Activated CD4-positive, alpha-beta T cell treated with anti-CD3 and anti-CD28 coated beads for 36 hours (primary cell): ENCODE results near the gene LMLN. TPM values are rescaled to one million over a fixed set of nuclear protein-coding genes. Genes with fewer than 3 reads are reported as not detected.
"Not testable (repeated sequence)": the region's sequence is repeated elsewhere in the genome, so short reads cannot be mapped to it uniquely, and the experiment has no call there.

Source experiments
- ATAC-seq: fragments of 200-7000 bp; cut with Tn5 transposase; one replicate; pipeline ENCODE4 v1.10.0; 2021; ENCODE audit warnings: mild to moderate bottlenecking, moderate library complexity
- CTCF ChIA-PET: fragments of 350-600 bp; sonication (Branson Sonifier 250); formaldehyde crosslinking; loops from one replicate; lab custom pipeline; 2021; ENCODE audit warnings: antibody characterized with exemption; lab: Charles Lee
- POLR2A ChIA-PET: fragments of 350-600 bp; sonication (Branson Sonifier 250); formaldehyde crosslinking; loops from one replicate; lab custom pipeline; 2021; ENCODE audit warnings: antibody characterized with exemption, inconsistent platforms; lab: Charles Lee
- DNase-seq: peaks from one replicate; pipeline ENCODE4 v3.0.0-alpha.2; 2020
- H3K27ac Mint-ChIP-seq: one replicate; pipeline ENCODE4 v1.8.0; 2021; ENCODE audit warnings: mixed read lengths
- H3K27me3 Mint-ChIP-seq: one replicate; pipeline ENCODE4 v1.8.0; 2021; ENCODE audit warnings: mixed read lengths
- H3K36me3 Mint-ChIP-seq: one replicate; pipeline ENCODE4 v1.8.0; 2021; ENCODE audit warnings: low read depth, mixed read lengths
- H3K4me1 Mint-ChIP-seq: one replicate; pipeline ENCODE4 v1.8.0; 2021; ENCODE audit warnings: mixed read lengths
- H3K4me3 Mint-ChIP-seq: one replicate; pipeline ENCODE4 v1.8.0; 2021; ENCODE audit warnings: mild to moderate bottlenecking, moderate library complexity, mixed read lengths
- H3K9me3 Mint-ChIP-seq: one replicate; pipeline ENCODE4 v1.8.0; 2021; ENCODE audit warnings: low read depth, mixed read lengths
- intact Hi-C, 2 experiments: fragments of 100-400 bp; cut with DNase I in 1 of 2; cut with micrococcal nuclease in 1 of 2; formaldehyde crosslinking; loops; one replicate each; pipeline versions ENCODE4 v1.14.2 to v1.15.1; 2022 to 2024; cut with DNase I, micrococcal nuclease
- total RNA-seq, 2 experiments: library from RNA; stranded (reverse); gene quantifications; one replicate each; pipeline ENCODE4 v1.2.3, GENCODE V29; 2021

The LMLN gene
- total RNA-seq, 2 experiments from 2014 or later = 4.3 to 7.7 TPM

DNA sequence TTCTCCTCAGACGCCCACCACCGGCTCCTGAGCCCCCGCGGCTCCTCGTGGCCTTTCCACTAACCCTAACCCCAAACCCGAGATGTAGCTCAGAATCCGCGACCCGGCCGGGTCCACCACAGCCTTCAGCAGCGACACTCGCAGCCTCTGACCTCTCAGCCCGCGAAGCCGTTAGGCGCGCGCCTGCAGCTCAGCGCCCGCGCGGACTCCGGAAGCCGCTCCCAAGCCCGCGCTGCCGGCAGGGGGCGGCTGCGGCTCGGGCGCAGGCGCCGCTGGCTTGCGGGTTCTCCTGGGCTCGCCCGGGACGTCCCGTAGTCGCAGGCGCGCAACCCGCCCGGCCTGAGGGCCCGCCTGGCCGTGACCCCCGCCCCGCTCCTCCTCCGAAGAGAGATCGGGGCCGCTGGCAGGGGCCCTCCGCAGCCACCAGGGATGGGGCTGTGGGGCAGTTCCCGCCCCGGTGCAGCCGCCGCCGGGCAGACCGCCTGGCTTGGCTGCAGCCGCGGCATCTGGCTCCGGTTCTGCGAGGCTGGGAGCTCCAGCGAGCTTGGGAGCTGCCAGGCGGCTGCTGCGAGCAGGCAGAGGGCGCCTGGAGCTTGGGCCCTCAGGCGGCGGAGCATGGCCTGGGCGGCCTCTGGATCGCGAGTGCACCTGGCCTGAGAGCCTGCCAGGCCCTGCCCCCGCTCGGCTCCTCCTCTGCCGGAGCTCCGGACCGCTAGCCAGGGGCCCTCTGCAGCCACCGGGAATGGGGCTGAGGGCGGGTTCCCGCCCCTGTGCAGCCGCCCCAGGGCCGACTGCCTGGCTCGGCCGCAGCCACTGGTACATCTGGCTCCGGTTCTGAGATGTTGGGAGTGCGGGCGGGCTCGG is 120.7 kb downstream of the LMLN start:
- Mint-ChIP-seq H3K4me1 (peaks cover 21% of the 10 kb centered on the region), H3K9me3 (no peaks in the 10 kb centered on the region), H3K4me3 (peak overlapping the region; percentile 85), H3K27me3 (peaks cover 40% of the 10 kb centered on the region), H3K27ac (peak overlapping the region; percentile 93), H3K36me3 (peaks cover 5% of the 10 kb centered on the region)
- DNase-seq (peak; percentile 90), ATAC-seq (peak; percentile 80)
- ChIA-PET CTCF (interaction anchor here (0.7 to 2.6 kb wide), 17 partner anchors 8 to 368 kb away, joined by 3 to 24 read pairs (median 4); no protein-coding TSS in a partner anchor), POLR2A (interaction anchor here (0.6 to 1.8 kb wide), 8 partner anchors 9 to 202 kb away, joined by 3 to 7 read pairs (median 3); partner anchors contain the start of gene RPL35A)
- intact Hi-C loops = loop anchor here (1.0 to 5.0 kb wide), 8 partner anchors 8 to 525 kb away; partner anchors contain the start of genes BDH1 (in 1 of the 2), LMLN (in 1 of the 2) and RPL35A (in 1 of the 2)

DNA sequence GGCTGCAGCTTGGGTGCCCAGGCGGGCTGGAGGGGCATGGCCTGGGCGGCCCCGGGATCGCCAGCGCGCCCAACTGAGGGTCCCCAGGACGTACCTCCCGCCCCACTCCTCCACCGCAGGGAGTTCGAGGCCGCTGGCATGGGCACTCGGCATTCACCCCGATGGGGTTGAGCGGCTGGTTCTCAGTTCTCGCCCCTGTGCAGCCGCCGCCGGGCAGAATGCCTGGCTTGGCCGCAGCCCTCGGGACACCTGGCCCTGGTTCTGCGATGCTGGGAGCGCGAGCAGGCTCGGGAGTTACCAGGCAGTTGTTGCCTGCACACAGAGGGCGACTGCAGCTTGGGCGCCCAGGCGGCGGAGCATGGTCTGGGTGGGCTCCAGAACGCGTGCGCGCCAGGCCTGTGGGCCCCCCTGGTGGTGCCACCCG is 121.4 kb downstream of the LMLN start:
- CTCF ChIA-PET = interaction anchor here (0.7 to 2.6 kb wide), 9 partner anchors 9 to 369 kb away, joined by 3 to 24 read pairs (median 7); no protein-coding TSS in a partner anchor
- H3K36me3 Mint-ChIP-seq = no peaks in the 10 kb centered on the region
- DNase-seq (no peak), ATAC-seq (no peak)
- no peak overlapping the region for H3K27ac Mint-ChIP-seq
- H3K4me3 Mint-ChIP-seq = peak overlapping the region; percentile 30
- H3K27me3 Mint-ChIP-seq = peaks cover 40% of the 10 kb centered on the region
- H3K4me1 Mint-ChIP-seq = peaks cover 16% of the 10 kb centered on the region
- H3K9me3 Mint-ChIP-seq = no peaks in the 10 kb centered on the region
- POLR2A ChIA-PET = interaction anchor here (0.6 to 0.9 kb wide), 3 partner anchors 9 to 129 kb away, joined by 3 read pairs; no protein-coding TSS in a partner anchor
- intact Hi-C loops = loop anchor here in 1 of 2 experiments (5.0 kb wide), 1 partner anchor 34 kb away; no protein-coding TSS in a partner anchor

DNA sequence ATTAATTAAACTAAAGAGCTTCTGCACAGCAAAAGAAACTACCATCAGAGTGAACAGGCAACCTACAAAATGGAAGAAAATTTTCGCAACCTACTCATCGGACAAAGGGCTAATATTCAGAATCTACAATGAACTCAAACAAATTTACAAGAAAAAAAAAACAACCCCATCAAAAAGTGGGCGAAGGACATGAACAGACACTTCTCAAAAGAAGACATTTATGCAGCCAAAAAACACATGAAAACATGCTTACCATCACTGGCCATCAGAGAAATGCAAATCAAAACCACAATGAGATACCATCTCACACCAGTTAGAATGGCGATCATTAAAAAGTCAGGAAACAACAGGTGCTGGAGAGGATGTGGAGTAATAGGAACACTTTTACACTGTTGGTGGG is 122.2 kb downstream of the LMLN start:
- intact Hi-C loops = loop anchor here in 1 of 2 experiments (5.0 kb wide), 1 partner anchor 35 kb away; no protein-coding TSS in a partner anchor
- POLR2A ChIA-PET = interaction anchor here (0.7 kb wide), 1 partner anchor 10 kb away, joined by 3 read pairs; no protein-coding TSS in a partner anchor
- DNase-seq, ATAC-seq, H3K9me3 Mint-ChIP-seq, H3K27ac Mint-ChIP-seq, H3K36me3 Mint-ChIP-seq, H3K4me1 Mint-ChIP-seq: not testable (repeated sequence)
- CTCF ChIA-PET = interaction anchor here (2.6 kb wide), 1 partner anchor 32 kb away, joined by 13 read pairs; no protein-coding TSS in a partner anchor
- Mint-ChIP-seq H3K4me3 (peak overlapping the region; percentile 30), H3K27me3 (peaks cover 44% of the 10 kb centered on the region)

DNA sequence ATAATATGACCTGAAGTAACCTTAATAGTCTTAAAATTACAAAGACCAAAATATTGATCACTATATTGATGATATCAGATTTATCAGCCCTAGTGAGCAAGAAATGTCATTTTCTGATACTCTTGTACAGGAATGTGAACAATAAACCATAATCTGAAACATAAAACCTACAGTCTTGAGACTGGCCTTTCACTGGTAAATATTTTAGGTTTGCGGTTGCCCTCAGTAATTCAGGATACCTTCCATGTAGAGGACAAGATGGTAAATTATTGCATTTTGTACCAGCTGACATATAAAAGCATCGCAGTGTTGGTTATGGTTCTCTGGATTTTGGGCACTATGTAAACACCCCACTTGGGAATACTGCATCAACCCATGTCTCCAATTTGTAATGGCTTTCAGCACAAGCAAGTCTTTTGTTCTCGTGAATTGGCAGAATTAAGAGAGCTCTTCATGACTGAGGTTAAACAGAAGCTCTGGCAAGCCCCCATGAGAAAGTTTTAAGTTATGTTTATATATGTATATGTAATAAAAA is 128.5 kb downstream of the LMLN start:
- Mint-ChIP-seq H3K4me3 (no peak overlapping the region), H3K4me1 (peaks cover 2% of the 10 kb centered on the region), H3K27ac (no peak overlapping the region), H3K36me3 (peaks cover 4% of the 10 kb centered on the region), H3K9me3 (no peaks in the 10 kb centered on the region), H3K27me3 (peaks cover 58% of the 10 kb centered on the region)
- no peak for DNase-seq
- intact Hi-C loops = no loop called here
- no peak for ATAC-seq
- ChIA-PET POLR2A (no interaction called here), CTCF (interaction anchor here (1.5 kb wide), 1 partner anchor 8 kb away, joined by 5 read pairs; no protein-coding TSS in a partner anchor)

DNA sequence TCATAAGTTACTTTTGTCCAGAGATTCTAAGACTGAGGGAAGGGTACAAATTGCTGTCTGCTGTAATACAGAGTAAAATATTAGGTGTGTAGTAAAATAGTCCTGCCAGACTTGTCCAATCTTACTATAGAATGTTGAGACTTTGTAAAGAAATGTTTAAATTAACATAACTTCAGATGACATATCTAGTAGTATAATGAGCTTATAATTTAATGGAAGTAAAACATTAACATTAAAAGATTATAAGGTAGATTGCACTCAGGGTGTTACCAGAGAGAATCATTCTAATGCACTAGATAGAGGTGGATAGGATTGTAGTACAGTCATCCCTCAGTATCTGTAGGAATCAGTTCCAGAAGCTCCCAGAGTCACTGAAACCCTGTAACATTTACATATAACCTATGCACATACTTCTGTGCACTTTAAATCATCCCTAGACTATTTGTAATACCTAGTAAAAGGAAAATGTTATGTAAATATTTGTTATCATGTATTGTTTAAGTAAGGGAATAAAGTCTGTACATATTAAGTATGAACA is 130.8 kb downstream of the LMLN start:
- H3K9me3 Mint-ChIP-seq = no peaks in the 10 kb centered on the region
- peaks cover 42% of the 10 kb centered on the region for H3K27me3 Mint-ChIP-seq

GRCh38 chr3:198092276-198092675 is 132.3 kb downstream of the LMLN start:
- ChIA-PET CTCF (interaction anchor here (1.5 kb wide), 1 partner anchor 12 kb away, joined by 4 read pairs; no protein-coding TSS in a partner anchor), POLR2A (no interaction called here)
- intact Hi-C loops = no loop called here
- Mint-ChIP-seq H3K4me1 (peaks cover 2% of the 10 kb centered on the region), H3K36me3 (peaks cover 4% of the 10 kb centered on the region), H3K4me3 (no peak overlapping the region), H3K27me3 (peaks cover 33% of the 10 kb centered on the region), H3K27ac (no peak overlapping the region), H3K9me3 (peaks cover 7% of the 10 kb centered on the region)
- ATAC-seq (no peak), DNase-seq (no peak)

More for the DNA sequence above, 130.8 kb downstream of the LMLN start:
- peaks cover 4% of the 10 kb centered on the region for H3K36me3 Mint-ChIP-seq
- ChIA-PET POLR2A (no interaction called here), CTCF (interaction anchor here (0.9 to 1.5 kb wide), 3 partner anchors 10 to 11 kb away, joined by 3 to 4 read pairs (median 4); no protein-coding TSS in a partner anchor)
- H3K4me3 Mint-ChIP-seq = no peak overlapping the region
- H3K4me1 Mint-ChIP-seq = peaks cover 2% of the 10 kb centered on the region
- H3K27ac Mint-ChIP-seq = no peak overlapping the region
- intact Hi-C loops = no loop called here
- ATAC-seq (no peak), DNase-seq (no peak)

- peaks cover 4% of the 10 kb centered on the region for H3K36me3 Mint-ChIP-seq
- H3K27me3 Mint-ChIP-seq = peaks cover 26% of the 10 kb centered on the region
- no peak overlapping the region for H3K4me3 Mint-ChIP-seq
- CTCF ChIA-PET = no interaction called here
- intact Hi-C loops = no loop called here
- peaks cover 2% of the 10 kb centered on the region for H3K4me1 Mint-ChIP-seq
- ATAC-seq = no peak
- no peak overlapping the region for H3K27ac Mint-ChIP-seq
- POLR2A ChIA-PET = no interaction called here
- no peak for DNase-seq
- peaks cover 9% of the 10 kb centered on the region for H3K9me3 Mint-ChIP-seq
Observed at GRCh38 chr3:198093112-198093679, 133.2 kb downstream of the LMLN start.

Other genes with a start within 250 kb of the LMLN start
- gene RUBCN, start 223.3 kb upstream of the LMLN start, total RNA-seq = 10 to 100 TPM; 22.7 to 23.4 TPM
- gene FYTTD1, start 210.3 kb upstream of the LMLN start, total RNA-seq = 10 to 100 TPM; 20.7 to 25.6 TPM
- 10 to 100 TPM; 43.6 to 77.5 TPM for gene LRCH3, start 169.0 kb upstream of the LMLN start, total RNA-seq
- 1,000 to 10,000 TPM; 1,121 to 1,734 TPM for gene RPL35A, start 10.0 kb upstream of the LMLN start, total RNA-seq